ENCODE data around the gene AKT2.
"Not testable (repeated sequence)": the region's sequence is repeated elsewhere in the genome, so short reads cannot be mapped to it uniquely, and the experiment has no call there.

AKT2 gene

DNA sequence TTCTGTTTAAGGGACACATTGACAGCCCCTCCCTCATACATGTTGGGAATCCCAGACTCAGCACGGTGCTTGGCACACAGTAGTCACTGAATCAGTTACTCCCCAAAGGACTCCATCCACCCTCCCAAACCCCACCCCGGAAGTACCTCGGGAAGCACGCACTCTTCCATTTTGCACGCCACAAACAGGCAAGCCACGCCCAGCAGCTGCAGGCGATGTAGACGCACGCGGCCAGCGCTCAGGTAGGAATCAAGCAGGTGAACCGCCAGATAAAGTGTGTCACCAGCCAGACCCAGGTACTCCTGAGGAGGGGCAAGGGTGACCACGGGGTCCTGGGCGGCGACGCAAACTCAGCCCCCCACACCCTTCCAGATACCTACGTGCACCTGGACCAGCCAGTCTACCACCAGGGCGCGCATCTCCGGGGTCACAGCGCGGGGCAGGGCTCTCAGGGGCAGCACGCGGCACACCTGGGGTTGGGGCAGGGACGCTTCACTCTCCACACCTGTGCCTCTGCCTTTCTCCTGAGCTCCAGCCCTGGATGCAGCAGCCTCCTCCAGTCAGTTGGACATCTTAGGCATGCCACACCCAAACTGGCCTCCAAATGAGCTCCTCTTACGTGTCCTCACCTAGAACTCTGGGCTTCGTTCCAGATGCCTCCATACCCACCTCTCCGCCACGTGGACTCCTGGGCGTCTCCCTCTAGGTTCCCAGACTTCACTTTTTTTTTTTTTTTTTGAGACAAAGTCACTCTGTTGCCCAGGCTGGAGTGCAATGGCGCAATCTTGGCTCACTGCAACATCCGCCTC lies 60.6 kb downstream of the AKT2 start:
- no peak overlapping the region for H3K4me3 ChIP-seq (ENCODE audit: low read depth, low read length)
- no peak for DNase-seq (ENCODE audit: low read depth)
- TF ChIP-seq POLR2A (IDR thresholded peaks at IDR 0.05; ENCODE audit: extremely low read depth, insufficient read length) (no peak), CTCF (IDR thresholded peaks at IDR 0.05; ENCODE audit: low read depth, low read length) (no peak), MYC (IDR thresholded peaks at IDR 0.05; ENCODE audit: low read depth, low read length) (no peak)
- TF ChIP-seq, protein P1, sequence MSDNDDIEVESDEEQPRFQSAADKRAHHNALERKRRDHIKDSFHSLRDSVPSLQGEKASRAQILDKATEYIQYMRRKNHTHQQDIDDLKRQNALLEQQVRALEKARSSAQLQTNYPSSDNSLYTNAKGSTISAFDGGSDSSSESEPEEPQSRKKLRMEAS (IDR thresholded peaks at IDR 0.05; ENCODE audit: low read depth, low read length), result no peak

DNA sequence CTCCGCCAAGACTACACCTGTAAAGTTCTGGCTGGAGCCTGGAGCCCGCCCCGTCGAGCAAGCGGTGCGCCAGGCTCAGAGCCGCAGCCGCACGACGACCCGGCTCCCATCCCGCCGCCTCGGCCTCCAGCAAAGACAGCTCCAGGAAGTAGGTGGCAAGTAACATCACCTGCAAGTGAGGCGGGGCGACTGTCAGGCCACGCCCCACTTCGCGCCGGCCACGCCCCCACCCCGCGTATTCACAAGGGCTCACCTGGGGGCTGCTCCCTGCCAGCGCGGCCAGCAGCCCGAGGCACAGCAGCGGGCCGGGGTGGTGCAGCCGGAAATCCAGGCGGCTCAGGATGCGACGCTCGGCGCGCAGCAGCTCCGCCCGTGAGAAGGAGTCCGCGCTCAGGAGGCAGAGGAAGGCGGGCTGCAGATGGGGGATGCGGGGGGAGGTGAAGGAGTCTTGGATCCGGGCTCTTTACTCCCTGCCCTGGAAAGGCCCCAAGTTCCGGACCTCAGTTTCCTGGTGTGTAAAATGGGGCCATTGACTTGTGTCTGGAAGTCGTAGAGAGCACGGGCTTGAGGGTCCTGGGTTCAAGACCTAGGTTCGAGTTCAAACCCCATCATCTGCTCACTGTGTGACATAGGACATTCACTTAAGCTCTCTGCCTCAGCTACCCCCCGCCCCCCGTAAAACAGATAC lies 61.9 kb downstream of the AKT2 start:
- TF ChIP-seq, protein P1 (IDR thresholded peaks at IDR 0.05; ENCODE audit: low read depth, low read length), result no peak
- TF ChIP-seq POLR2A (IDR thresholded peaks at IDR 0.05; ENCODE audit: extremely low read depth, insufficient read length) (no peak), MYC (IDR thresholded peaks at IDR 0.05; ENCODE audit: low read depth, low read length) (no peak), CTCF (IDR thresholded peaks at IDR 0.05; ENCODE audit: low read depth, low read length) (no peak)
- no peak for DNase-seq (ENCODE audit: low read depth)
- H3K4me3 ChIP-seq (ENCODE audit: low read depth, low read length), result no peak overlapping the region

DNA sequence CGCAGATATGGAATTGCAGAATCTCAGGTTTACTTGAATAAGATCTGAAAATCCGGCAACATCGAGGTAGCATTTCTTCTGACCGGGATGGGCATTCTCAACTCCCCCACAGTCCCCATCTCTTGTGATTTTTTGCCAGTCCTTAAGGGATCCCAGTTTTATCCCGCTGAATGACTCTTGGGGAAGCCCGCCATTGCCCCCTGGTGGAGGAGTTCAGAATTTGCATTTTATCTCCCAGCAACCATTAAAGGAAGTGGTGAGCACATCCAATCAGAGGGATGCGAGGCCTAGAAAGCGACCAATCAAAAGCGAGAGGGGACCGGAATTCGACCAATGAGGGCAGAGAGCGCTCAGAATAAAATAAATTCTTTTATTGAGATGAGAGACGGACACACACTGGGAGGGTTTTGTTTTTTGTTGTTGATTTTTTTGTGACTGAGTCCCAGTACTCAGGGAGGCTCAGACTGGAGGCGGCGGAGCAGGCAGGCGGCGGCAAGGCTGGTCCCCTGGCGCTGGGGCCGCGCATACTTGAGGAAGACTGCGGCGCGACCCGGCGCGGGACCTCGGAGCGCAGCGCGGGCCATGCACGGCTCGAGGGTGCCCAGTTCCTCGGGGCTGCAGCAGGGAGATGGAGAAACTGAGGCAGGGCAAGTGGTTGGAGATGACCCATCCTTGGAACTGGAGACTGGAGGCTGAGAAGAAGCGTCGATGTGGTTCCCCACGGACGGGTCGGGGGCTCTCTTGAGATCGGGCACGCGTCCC lies 63.1 kb downstream of the AKT2 start:
- peak; percentile 76 for DNase-seq (ENCODE audit: low read depth)
- TF ChIP-seq MYC (IDR thresholded peaks at IDR 0.05; ENCODE audit: low read depth, low read length) (no peak), CTCF (IDR thresholded peaks at IDR 0.05; ENCODE audit: low read depth, low read length) (peak; percentile 57), POLR2A (IDR thresholded peaks at IDR 0.05; ENCODE audit: extremely low read depth, insufficient read length) (no peak)
- no peak overlapping the region for H3K4me3 ChIP-seq (ENCODE audit: low read depth, low read length)

- TF ChIP-seq, protein P1 (IDR thresholded peaks at IDR 0.05; ENCODE audit: low read depth, low read length), result no peak
- TF ChIP-seq MYC (IDR thresholded peaks at IDR 0.05; ENCODE audit: low read depth, low read length) (no peak), POLR2A (IDR thresholded peaks at IDR 0.05; ENCODE audit: extremely low read depth, insufficient read length) (no peak), CTCF (IDR thresholded peaks at IDR 0.05; ENCODE audit: low read depth, low read length) (no peak)
- no peak for DNase-seq (ENCODE audit: low read depth)
- no peak overlapping the region for H3K4me3 ChIP-seq (ENCODE audit: low read depth, low read length)
Observed at GRCh38 chr19:40220674-40221073, 64.5 kb downstream of the AKT2 start.

- TF ChIP-seq, protein P1 (IDR thresholded peaks at IDR 0.05; ENCODE audit: low read depth, low read length), result no peak
- TF ChIP-seq CTCF (IDR thresholded peaks at IDR 0.05; ENCODE audit: low read depth, low read length), result no peak
- no peak for TF ChIP-seq POLR2A (IDR thresholded peaks at IDR 0.05; ENCODE audit: extremely low read depth, insufficient read length)
- no peak for TF ChIP-seq MYC (IDR thresholded peaks at IDR 0.05; ENCODE audit: low read depth, low read length)
- H3K4me3 ChIP-seq (ENCODE audit: low read depth, low read length), result no peak overlapping the region
- no peak for DNase-seq (ENCODE audit: low read depth)
Observed at GRCh38 chr19:40219721-40220276, 65.3 kb downstream of the AKT2 start.

DNA sequence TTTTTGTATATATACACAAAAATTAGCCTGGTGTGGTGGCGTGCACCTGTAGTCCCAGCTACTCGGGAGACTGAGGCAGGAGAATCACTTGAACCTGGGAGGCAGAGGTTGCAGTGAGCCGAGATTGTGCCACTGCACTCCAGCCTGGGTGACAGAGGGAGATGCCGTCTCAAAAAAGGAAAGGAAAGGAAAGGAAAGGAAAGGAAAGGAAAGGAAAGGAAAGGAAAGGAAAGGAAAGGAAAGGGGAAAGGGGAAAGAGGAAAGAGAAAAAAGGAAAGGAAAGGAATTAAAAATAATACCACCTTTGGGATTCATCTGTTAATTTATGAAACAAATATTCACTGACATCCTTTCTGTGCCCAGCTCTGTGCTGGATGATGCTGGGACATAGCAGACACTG lies 66.1 kb downstream of the AKT2 start:
- not testable (repeated sequence) for H3K4me3 ChIP-seq (ENCODE audit: low read depth, low read length)

More for the DNA sequence above, 66.1 kb downstream of the AKT2 start:
- not testable (repeated sequence) for DNase-seq (ENCODE audit: low read depth)

All from NB4 (cell line).